ENCODE measurements around the gene DDX17.

The DDX17 gene

DNA sequence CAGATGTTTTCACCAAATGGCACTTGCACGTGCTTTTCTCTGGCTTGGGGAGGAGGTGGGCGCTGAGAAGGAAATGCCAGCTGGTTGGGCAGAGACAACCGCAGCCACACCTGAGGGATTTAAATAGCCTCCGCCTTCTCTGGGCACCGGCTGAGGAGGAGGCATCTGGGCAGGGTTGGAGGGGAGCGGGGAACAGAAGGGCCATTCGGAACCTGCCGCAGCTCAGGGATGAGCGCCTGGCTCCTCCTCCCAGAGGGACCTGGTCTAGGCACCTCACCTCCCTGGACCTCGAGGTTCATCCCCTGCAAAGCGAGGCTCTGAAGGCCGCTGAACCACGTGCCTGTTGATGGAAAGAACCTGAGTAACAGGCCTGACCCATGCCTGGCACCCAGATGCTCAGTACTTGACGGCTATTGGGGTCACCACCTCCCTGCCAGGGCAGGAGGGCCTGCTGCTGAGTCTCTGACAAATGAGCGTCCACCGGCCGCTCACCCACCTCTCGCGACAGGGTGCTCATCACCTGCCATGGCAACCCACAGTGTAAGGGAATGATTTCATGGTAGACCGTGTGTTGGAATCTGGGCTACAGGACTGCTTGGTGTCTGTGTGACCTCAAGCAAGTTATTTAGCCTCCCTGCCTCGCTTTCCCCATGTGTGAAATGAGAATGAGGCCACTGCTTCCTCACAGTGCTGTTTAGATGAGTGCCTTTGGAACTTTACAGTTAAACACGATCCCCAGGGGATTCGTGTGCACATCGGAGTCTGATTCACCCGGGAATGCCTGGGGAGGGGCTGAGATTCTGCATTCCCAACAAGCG is 40.2 kb downstream of the DDX17 start:
- DNase-seq (ENCODE audit: low read depth in 3 of 3) = no peak

DNA sequence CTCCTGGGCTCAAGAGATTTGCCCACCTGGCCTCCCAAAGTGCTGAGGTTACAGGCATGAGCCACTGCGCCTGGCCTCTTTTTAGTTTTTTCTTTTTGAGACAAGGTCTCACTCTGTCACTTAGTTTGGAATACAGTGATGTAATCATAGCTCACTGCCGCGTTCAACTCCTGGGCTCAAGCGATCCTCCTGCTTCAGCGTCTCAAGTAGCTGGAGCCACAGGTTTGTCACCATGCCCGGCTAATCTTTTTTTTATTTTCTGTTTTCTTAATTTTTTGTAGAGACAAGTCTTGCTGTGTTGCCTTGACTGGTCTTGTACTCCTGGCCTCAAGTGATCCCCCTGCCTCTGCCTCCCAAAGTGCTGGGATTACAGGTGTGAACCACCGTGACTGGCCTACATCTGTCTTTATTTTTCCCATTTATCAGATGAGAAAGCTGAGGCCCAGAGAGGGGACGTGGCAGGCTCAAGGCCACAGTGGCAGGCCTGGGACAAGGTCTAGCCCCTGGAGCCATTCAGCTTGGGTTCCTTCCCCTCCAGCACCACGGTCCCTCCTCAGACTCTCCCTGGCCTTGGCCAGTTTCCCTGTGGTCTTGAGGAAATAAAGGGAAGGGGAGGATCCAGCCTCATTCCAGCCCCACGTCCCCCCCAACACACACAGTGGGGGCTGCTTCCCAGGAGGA is 41.0 kb downstream of the DDX17 start:
- no peak for DNase-seq (ENCODE audit: low read depth in 3 of 3)

DNA sequence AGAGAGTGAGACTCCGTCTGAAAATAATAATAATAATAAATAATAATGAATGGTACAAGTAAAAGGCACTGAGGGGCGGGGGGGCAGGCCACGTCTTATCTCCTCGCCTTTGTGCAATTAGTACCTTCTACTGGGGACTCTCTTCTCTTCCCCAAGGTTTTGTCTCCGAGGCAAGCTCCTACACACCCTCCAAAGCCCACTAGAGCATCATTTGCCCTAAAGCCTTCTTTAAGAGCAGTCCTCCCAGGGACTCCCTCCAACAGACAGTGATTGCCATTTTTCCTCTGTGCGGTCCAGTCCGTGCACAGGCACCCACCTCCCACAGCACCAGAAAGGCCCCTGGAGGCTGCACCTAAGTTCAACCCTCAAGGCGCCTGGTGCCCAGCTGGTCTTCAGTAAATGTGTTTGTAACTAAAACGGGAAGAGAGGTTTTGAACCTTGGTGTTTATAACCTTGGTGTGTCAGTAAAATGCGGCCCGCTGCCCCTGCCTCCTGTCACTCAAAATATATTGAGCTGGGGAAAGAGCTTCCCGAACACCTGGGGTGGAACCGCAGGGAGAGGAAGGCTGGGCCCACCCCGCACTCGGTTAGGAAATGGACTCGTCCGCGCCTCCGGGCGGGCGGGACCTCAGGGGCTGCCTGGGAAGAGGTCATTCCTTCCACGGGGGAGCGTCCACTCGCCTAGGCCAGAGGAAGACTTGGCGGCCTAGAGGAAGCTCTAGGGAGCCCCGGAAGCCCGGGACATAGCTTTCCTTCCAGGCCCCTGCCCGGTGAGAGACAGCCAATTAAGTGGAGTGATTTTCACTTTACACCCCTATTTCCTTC is 42.9 kb downstream of the DDX17 start:
- DNase-seq (ENCODE audit: low read depth in 3 of 3) = no peak

DNA sequence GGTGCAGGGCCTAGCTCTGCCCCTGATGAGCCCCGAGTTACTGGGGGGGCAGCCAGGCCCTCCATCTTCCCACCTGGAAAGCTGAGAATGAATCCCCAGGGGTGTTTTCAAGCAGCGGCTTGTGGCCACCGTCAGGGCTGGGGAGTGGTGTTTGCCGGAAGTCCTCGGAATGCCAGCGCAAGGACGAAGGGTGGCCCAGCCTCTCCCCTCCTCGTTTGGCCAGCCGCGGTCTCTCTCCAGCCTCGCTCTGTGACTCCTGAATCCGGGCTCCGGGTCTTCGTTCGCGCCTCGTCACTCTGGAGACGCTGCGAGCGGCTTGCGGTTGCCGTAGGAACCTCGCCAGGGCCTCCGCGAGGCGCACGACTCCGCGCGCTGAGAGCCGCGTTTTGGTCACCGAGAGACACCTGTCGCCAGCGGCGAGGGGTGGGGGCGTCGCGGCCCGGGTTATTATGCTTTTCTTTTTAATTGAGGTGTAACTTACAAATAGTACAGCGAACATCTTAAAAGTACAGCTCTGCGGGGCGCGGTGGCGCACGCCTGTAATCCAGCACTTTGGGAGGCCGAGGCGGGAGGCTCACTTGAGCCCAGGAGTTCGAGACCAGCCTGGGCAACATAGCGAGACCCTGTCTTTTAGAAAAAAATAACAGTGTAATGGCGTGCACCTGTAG is 44.6 kb downstream of the DDX17 start:
- DNase-seq (ENCODE audit: low read depth in 3 of 3) = peak; percentile 21 to 67 (median 32)

DNA sequence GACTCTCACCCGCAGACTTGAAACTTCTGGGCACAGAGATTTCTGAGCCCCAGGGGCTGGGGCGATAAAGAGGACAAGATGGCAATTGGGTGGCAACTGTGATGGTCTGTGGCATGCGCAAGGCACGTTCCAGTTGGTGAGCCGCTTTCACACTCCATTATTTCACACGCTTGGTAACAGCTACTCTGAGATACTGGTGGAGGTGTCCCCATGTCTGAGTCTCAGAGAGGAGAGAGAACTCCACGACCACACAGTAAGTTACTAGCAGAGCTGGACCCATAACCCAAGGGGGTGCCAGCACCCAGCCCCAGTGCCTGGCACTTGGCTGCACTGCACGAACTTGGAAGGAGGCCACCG is 45.1 kb downstream of the DDX17 start:
- DNase-seq (ENCODE audit: low read depth in 3 of 3) = no peak

DNA sequence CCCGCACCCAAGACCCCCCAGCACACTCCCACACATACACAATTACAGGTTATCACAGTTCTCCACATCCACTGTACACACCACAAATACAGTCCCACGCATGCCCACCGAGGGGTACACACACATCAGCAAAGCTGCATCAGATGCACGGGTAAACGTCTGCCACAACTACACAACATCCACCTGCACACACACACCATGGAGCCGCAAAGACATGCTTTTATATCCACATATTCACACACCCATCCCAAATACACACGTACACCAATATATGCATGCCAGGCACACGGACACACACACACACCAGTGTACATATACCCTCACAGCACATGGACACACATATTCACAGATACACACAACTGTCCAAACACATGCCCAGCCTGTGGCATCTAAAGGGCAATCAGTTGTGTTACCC is 45.7 kb downstream of the DDX17 start:
- no peak for DNase-seq (ENCODE audit: low read depth in 3 of 3)

DNA sequence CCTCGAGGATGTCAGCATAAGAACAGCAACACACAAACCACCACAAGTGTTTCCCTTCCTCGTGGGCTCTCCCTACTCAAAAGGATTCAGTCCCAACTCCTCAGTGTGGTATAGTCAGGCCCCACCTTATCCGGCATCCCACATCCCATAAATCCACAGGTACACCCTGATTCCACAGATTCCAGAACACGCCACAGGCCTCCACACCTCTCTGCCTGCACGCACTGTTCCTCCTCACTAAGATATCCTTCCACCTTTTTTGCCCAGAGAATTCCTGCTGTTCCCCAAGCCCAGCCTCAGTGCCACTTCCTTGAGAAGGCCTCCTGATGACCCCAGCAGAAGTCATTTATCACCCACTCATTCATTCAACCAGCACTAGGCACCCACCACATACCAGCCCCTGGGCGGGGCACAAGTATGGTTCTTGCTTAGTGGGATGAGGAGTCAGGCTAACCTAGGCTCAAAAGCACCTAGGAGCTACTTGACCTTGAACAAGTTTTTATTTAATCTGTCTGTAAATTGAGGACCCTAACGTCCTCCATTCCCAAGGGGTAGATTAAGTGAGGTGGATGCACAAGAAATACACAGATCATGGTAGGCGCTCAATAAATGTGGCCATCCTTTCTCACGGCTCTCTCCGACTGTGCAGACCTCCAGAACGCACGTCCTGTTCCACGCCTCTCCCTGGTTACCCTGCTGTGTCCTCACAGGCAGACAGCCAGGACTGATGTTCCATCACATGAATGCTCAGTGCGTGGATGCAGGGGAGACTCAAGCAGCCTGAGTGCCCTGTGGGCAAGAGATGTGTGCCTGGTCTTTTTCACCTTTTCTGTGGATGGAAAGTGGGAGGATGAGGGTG is 49.0 kb downstream of the DDX17 start:
- no peak for DNase-seq (ENCODE audit: low read depth in 3 of 3)

DNA sequence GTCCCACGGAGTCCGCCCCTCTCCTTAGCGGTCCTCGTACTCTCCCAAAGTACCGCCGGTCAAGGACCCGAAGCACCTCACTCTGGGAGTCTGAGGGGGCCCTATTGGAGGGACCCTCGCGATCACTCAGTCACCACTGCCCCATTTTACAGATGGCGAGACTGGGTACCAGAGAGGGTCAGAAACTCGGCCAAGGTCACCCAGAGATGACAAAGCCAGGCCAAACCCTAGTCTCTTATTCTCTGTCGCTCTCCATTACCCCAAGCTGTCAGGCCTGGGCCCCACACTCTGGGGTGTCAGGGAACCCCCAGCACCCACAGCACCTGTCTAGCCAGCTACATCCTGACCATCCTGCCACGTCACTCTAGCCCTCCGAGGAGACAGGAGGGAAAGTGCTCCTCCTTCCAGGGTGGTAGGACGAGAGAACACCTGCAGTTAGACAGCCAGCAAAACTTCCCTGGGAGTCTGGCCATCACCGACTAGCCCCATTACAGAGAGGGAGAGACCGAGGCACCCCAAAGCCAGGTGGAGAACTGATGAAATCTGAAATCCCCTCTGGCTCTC is 49.8 kb downstream of the DDX17 start:
- no peak for DNase-seq (ENCODE audit: low read depth in 3 of 3)

DNA sequence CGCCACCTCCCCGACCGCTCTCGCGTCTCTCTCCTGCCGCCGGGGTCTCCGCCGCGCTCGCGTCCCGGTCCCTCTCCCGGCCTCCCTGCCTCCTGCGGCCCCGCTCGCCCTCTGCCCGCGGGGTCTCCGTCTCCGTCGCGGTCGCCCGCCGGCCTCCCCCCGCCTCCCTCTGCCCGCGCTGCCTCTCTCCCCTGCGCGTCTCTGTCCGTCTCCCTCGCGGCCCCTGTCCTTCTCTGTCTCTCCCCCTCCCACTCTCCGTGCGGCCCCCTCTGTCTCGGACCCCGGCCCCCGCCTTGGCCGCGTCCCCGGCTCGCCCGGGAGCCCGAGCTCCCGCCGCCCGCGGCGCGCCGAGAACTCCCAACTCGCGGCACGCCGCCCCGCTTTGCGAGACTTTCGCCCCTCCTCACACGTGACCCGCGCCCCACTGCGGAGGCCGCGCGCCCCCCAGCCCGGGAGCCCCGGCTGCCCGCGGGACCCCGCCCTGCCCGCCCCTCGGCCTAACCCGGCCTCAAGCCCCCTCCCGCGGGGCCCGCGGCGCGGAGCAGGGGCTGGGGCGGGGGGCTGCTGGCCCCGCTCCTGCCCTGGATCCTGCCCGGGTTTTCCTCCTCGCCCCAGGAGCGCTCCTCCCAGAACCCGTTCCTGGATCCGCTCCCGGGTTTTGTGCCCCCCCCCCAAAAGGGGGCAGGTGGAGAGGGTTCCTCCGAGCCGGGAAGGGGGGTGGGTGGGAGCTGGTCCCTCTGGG is 50.4 kb downstream of the DDX17 start:
- DNase-seq (ENCODE audit: low read depth in 3 of 3) = no peak

DNA sequence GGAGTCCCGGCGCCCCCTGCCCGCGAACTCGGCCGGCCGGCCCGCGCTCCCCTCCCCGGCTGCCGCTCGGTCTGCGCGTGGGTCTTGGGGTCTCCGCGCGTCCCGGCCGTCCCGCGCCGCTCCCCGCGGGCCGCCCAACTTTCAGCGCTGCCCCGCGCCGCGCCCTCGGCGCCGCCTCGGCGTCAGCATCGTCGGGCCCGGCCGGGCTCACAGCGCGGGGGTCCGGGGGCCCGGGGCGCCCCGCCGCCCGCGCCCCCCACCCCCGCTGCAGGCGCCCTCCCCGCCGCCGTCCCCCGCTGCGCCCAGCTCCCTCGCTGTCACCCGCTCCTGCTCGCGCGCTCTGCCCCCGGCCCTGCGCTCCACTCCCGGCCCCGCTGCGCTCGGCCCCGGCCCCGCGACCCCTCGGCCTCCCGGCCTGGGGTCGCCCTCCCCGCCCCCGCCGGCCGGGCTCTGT is 51.0 kb downstream of the DDX17 start, which contains the start of gene KCNJ4:
KCNJ4 (minus strand) TSS at position 124 of the 454 bp plus-strand sequence. CDS start 27,067 bp downstream, outside the sequence.
- DNase-seq (ENCODE audit: low read depth in 3 of 3) = no peak

DNA sequence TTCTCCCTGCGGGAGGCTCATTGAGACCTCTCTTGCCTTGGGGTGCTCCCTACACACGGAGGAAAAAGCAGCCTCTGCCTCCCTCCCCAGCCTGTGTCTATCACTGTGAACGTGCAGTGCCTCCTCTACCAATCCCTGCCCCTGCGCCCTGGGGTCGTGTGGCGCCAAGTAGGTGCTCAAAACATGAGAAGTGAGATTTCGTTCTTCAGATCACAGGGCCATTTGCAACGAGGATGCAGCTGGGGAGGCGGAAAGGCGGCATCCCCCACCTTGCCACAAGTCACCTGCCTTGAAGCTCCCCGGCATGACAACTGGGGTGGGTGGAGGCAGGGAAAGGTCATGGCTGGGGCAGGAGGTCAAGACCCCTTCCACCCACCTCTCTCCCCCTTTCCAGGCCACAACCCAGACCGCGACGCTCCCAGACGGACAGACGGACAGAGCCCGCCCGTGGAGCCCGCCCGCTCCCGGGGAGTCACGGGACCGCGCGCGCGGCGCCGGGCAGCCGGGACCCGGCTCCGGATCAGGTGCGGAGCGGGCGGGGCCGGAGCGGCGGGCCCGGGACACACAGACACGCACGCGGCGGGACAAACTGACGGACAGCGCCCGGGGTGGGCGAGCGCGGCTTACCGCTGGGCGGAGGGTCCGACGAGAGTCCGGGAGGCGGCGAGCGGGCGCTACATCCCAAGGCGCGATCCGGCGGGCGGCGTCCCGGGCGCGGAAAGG is 51.6 kb downstream of the DDX17 start:
- peak in 1 of 3 experiments; percentile 14 for DNase-seq (ENCODE audit: low read depth in 3 of 3)

DNA sequence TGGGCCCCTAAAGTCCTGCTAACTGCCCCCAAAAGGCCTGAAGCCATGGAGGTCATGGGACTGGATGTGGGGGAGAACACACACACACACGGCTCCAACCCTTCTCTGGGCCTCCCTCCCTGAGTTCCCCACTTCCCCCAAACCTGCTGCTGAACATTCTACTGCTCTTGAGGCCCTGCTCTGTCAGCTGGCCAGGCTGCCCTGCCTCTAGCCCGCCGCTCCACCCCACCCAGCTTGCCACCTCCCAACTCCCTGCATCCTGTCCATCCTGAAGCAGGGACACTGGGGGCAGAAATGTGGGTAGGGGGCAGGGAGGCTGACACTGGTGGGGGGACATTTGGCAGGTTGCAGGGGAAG is 52.1 kb downstream of the DDX17 start:
- DNase-seq (ENCODE audit: low read depth in 3 of 3) = no peak

DNA sequence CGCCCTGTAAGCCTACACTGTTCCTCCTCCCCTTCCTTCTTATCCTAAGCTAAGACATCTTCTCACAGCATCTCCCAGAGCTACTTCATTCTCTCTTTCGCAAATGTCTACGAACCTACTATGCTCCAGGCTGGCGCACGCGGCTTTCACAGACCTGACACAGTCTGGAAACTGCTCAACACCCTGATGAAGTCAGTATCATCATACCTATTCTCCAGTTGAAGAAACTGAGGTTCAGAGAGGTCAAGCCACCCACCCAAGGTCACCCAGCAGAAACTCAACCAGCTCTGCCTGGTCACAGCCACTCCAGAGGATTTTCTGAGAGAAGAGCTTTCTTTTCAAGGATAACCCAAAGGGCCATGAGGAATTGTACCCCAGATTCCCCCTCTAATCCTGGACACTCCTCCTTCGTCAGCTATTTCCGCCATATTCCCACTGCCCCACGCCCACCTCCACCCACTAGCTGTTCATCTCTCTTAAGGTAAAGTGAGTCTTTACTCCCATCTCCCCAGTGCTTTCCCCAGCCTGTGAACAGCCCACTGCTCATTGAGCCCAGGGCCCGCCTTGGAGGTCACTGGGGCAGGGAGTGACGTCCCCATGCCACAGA is 52.9 kb downstream of the DDX17 start:
- DNase-seq (ENCODE audit: low read depth in 3 of 3) = no peak

DNA sequence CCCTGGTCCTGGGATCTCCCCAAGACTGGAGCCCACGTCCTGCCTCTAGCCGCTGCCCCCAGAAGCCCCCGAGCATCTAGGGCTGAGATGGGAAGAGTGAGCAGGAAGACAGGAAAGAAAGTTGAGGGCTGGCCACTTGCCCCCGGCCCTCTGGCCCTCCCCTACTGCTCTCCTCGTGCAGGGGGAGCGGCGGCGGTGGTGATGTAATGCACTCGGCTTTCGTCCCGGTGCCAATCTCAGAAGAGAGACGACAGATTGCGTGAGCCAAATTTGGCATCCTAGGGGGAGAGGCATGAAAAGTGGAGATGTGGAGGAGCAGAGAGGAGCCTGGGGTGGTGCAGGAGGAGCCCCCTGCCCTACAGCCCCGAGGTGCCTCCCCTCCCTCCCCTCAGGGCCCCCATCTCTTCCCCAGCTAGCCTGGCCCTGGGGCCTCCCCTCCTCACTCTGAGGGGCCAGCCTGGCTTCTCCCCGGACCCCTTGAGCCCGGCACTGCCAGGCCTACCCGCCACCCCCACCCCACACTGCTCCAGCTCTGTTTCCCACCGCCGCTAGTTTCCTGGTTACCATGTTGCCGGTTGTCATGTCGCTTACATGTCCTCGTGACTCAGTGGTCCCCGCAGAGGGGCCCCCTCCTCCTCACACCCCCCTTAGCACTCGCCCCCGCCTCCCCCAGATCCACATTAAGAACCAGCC is 53.6 kb downstream of the DDX17 start:
- DNase-seq (ENCODE audit: low read depth in 3 of 3) = no peak

DNA sequence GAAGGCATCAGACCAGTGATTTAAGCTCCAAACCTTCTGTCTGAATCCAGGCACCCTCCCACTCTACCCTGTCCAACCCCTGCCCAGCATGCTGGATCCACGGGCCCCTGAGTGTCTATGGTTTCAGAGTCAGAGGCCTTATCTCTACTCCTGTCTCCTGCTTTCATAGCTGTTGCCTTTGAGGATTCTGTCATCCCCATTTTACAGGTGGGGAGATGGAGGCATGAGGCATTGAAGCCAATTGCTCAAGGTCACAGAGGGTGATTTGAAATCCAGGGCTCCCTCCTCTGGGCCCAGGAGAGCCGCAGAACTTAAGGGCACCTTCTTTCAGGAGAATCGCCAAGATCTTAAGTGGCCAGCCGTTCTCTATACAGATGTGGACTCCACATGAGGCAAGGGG is 54.2 kb downstream of the DDX17 start:
- DNase-seq (ENCODE audit: low read depth in 3 of 3) = no peak

DNA sequence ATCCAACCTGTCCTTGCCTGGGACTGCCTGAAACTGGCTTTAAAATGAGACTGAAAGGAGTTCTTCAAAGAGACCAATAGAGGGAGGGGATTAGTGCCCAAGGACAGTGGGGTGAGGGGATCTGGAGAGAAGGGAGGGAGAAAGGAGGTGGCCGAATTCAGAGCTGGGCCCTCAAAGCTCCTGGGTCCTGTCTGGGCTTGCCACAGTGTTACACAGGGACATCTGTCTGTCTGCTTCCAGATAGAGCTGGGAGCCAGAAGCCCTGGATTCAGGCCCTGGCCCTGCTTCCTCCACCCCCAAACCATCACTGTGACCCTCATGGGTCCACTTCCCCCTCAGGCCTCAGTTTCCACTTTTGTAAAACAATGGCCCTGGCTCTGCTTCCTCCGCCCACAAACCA is 54.7 kb downstream of the DDX17 start:
- DNase-seq (ENCODE audit: low read depth in 3 of 3) = no peak

DNA sequence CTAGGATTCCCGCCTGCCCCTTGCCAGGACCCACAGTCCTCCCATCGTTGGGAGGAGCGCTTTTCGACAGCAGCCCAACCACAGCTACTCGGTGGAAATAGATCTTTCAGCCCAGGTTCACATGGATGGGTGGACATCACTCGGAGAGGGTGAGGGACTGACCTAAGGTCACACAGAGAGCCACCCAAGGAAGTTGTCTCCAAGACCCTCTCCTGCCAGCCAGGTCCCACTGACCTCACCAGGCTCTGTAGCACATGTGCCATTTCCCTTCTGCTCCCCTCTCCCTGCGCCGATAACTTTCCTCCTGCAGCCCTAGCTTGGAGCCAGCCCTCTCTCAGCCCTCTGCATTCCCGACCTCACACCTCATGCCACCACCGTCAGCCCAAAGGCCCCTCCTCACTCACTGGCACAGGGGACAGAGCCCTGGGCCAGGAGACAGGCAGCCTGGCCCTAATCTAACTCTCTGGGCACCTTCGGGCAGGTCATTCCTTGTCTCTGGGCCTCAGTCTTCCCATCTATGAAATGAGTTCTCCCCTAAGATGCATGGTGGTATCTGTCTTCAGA is 55.8 kb downstream of the DDX17 start:
- DNase-seq (ENCODE audit: low read depth in 3 of 3) = no peak

DNA sequence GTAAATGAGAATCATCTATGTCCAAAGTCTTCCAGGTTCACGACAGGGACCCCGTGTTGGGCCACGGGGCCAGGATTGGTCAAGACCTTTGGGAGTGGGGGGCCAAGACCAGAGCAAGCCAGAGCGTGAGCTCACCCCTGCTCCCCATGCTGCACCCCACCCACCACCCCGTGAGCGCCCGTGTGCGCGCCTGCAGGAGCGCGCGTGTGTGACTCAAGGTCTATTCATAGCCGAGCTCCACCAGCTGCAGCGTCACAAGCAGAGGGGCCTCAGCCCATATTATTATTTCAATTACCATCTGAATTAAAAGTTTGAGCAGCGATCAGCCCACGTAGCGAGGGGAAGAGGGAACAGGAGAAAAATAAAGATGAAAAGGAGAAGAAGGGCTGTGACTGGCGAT is 56.3 kb downstream of the DDX17 start:
- DNase-seq (ENCODE audit: low read depth in 3 of 3) = no peak
